HCT116 (cell line): ENCODE results near the gene GMDS.

Source experiments
- EZH2 ChIP-seq: fragments of 200-600 bp; sonication (generic); IDR thresholded peaks from 2 replicates; pipeline ENCODE4 v1.6.1; 2017; ENCODE audit warnings: antibody characterized with exemption, mixed run types
- EZH2phosphoT487 ChIP-seq: fragments of 200-600 bp; IDR thresholded peaks from 2 replicates; pipeline ENCODE4 v1.6.1; 2018; ENCODE audit warnings: antibody characterized with exemption, borderline replicate concordance
- POLR2A ChIP-seq: IDR thresholded peaks from 2 replicates; pipeline ENCODE4 v1.7.0; 2011; ENCODE audit warnings: borderline replicate concordance; ENCODE audit not compliant: insufficient read depth, insufficient read length; ENCODE audit errors: extremely low read depth
- POLR2AphosphoS5 ChIP-seq: IDR thresholded peaks from 2 replicates; pipeline ENCODE4 v1.6.1; 2011; ENCODE audit warnings: mild to moderate bottlenecking, low read depth, low read length, moderate library complexity
- RAD21 ChIP-seq: IDR thresholded peaks from 2 replicates; pipeline ENCODE4 v1.6.1; 2012; ENCODE audit warnings: low read depth, mild to moderate bottlenecking
- REST ChIP-seq: IDR thresholded peaks from 2 replicates; pipeline ENCODE4 v1.6.1; 2012; ENCODE audit warnings: low read depth
- ZFX ChIP-seq: fragments of 450-650 bp; IDR thresholded peaks from 2 replicates; pipeline ENCODE4 v1.6.1; 2017
- TF ChIP-seq, protein P1 (sequence below), 3 experiments: fragments of 200-600 bp in 1 of 3; sonication (generic) in 1 of 3; IDR thresholded peaks in 2 of 3; conservative IDR thresholded peaks in 1 of 3; 2 replicates each; pipeline ENCODE4 v1.5.1; 2012 to 2017; ENCODE audit warnings: low read depth in 2 of 3, low read length in 2 of 3, antibody characterized with exemption in 1 of 3, borderline replicate concordance in 1 of 3, control low read depth in 1 of 3, mild to moderate bottlenecking in 1 of 3, mixed read lengths in 1 of 3, mixed run types in 1 of 3, moderate library complexity in 1 of 3; ENCODE audit not compliant: insufficient read depth in 1 of 3

DNA sequence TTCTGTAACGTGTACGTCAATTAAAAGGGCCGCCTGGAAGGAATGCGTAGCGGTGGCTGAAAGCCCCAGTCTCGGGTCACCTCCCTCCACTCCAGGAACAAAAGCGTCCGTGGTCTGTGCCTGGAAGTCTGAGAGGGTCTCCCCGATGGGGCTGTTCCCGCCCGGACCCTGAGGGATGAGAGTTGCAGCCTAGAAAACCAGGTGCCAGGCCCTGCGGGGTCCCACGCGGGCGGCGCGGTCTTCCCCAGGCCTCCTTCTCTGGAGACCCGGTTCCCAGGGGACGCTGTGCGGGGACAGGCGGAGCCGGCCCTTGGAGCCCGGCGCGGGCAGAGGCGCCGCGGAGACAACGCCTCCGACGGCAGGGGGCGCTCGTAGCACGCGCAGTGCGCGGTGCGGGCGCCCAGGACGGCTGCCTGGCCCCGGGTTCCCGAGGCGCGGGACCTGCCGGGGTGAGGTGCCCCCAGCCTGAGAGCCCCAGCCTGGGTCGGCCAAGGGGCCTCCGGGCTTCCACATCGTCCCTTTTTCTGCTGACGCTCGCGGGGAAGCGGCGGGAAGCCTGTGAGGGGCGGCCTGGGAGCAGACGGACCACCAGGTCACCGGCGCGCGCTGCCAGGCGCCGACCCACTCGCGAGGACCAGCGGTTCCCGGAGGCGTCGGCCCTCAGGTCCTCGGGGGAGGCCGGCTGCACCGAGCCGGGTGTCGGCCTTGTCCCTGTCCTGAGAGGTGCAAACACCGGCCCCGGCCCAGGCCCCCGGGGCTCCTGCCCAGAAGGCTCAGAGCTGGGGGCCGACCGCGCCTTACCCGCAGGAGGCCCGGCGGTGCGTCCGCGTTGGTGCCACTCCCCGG, 641.0 kb downstream of the GMDS start:
- TF ChIP-seq POLR2A (no peak), ZFX (no peak), EZH2phosphoT487 (no peak), REST (no peak), RAD21 (peak; percentile 95), POLR2AphosphoS5 (no peak), EZH2 (no peak)
- TF ChIP-seq, protein P1, sequence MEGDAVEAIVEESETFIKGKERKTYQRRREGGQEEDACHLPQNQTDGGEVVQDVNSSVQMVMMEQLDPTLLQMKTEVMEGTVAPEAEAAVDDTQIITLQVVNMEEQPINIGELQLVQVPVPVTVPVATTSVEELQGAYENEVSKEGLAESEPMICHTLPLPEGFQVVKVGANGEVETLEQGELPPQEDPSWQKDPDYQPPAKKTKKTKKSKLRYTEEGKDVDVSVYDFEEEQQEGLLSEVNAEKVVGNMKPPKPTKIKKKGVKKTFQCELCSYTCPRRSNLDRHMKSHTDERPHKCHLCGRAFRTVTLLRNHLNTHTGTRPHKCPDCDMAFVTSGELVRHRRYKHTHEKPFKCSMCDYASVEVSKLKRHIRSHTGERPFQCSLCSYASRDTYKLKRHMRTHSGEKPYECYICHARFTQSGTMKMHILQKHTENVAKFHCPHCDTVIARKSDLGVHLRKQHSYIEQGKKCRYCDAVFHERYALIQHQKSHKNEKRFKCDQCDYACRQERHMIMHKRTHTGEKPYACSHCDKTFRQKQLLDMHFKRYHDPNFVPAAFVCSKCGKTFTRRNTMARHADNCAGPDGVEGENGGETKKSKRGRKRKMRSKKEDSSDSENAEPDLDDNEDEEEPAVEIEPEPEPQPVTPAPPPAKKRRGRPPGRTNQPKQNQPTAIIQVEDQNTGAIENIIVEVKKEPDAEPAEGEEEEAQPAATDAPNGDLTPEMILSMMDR (IDR thresholded peaks at IDR 0.05 in 2 of 3, conservative IDR thresholded peaks at IDR 0.05 in 1 of 3; ENCODE audit: borderline replicate concordance in 1 of 3, insufficient read depth in 1 of 3, low read depth in 2 of 3, low read length in 2 of 3), result peak; percentile 77 to 84 (median 77)
